Esophagus squamous epithelium (tissue), 5 donors: Measurements from ENCODE around the gene SIGLEC9. TPM values are rescaled to one million over a fixed set of nuclear protein-coding genes. Genes with fewer than 3 reads are reported as not detected.

ENCODE experiments used
- DNase-seq: peaks from one replicate; lab custom pipeline; 2025; lab: John Stamatoyannopoulos, UW
- H3K27ac ChIP-seq, 4 donors: fragments of 200-600 bp; sonication (generic); one replicate each; pipeline ENCODE4 v1.5.1; 2016 to 2019; ENCODE audit warnings: mild to moderate bottlenecking in 1 of 4
- H3K27me3 ChIP-seq, 4 donors: fragments of 200-600 bp; sonication (generic); 1 replicate in 3 of 4; 2 replicates in 1 of 4; pipeline versions ENCODE4 v1.5.1 to v1.6.0; 2017 to 2021; ENCODE audit warnings: antibody characterized with exemption in 1 of 4
- H3K36me3 ChIP-seq, 3 donors: fragments of 200-600 bp; sonication (generic); one replicate each; pipeline ENCODE4 v1.5.1; 2016 to 2019
- H3K4me1 ChIP-seq, 3 donors: fragments of 200-600 bp; sonication (generic); one replicate each; pipeline ENCODE4 v1.5.1; 2017 to 2019
- H3K4me3 ChIP-seq, 4 donors: fragments of 200-600 bp; sonication (generic); 1 replicate in 3 of 4; 2 replicates in 1 of 4; pipeline ENCODE4 v1.5.1; 2016 to 2019; ENCODE audit warnings: mild to moderate bottlenecking in 2 of 4, moderate library complexity in 1 of 4
- H3K9me3 ChIP-seq, 3 donors: fragments of 200-600 bp; sonication (generic); one replicate each; pipeline ENCODE4 v1.5.1; 2016 to 2019
- CTCF ChIP-seq, 6 experiments: fragments of 450-650 bp in 4 of 6; fragments of 200-600 bp in 2 of 6; sonication (generic) in 2 of 6; IDR thresholded peaks; one replicate each; pipeline ENCODE4 v1.5.1; 2016 to 2019; ENCODE audit warnings: antibody characterized with exemption in 6 of 6, mild to moderate bottlenecking in 4 of 6, moderate library complexity in 4 of 6
- POLR2A ChIP-seq, 4 donors: fragments of 450-650 bp; IDR thresholded peaks; one replicate each; pipeline ENCODE4 v1.6.1; 2017; ENCODE audit warnings: antibody characterized with exemption in 4 of 4, mild to moderate bottlenecking in 4 of 4, moderate library complexity in 3 of 4
- WGBS, 2 donors: methylation state at CpG; one replicate each; pipeline ENCODE4 v1.1.5; 2018; 5-methylcytosine and 5-hydroxymethylcytosine counted together
- intact Hi-C: fragments of 100-400 bp; cut with DNase I; formaldehyde crosslinking; loops from one replicate; pipeline ENCODE4 v1.15.0; 2022
- total RNA-seq, 4 donors: library from RNA; depleted of rRNA; stranded (reverse); fragments of >200 nt; gene quantifications; one replicate each; pipeline ENCODE4 v1.1.0, GENCODE V29; 2016
- donor health status: DM: yes; HTN: yes; CAD: no.

SIGLEC9 gene
- total RNA-seq, 4 donors from 2014 or later: 0.49 to 4.4 (median 2.4) TPM

- DNase-seq: no peak
- no peak for TF ChIP-seq POLR2A (IDR thresholded peaks at IDR 0.05)
- no peak for TF ChIP-seq CTCF (IDR thresholded peaks at IDR 0.05)
- no peaks in the 10 kb centered on the region for H3K9me3 ChIP-seq
- peak overlapping the region; percentile 73 to 87 (median 82) for H3K4me3 ChIP-seq
- 20 to 23% methylated on average over 13 to 17 of the region's 18 CpGs for WGBS, 2 donors
- H3K4me1 ChIP-seq: peaks cover 18 to 58% (median 22%) of the 10 kb centered on the region in 3 donors
- intact Hi-C loops: no loop called here
- H3K36me3 ChIP-seq: peaks cover 5 to 29% (median 5%) of the 10 kb centered on the region in 3 donors
- peaks cover 0 to 6% (median 0%) of the 10 kb centered on the region in 4 donors for H3K27me3 ChIP-seq
- H3K27ac ChIP-seq: peak overlapping the region; percentile 68 to 88 (median 86)
Measured at GRCh38 chr19:51107406-51108065, 17.2 kb upstream of the SIGLEC9 start.

GRCh38 chr19:51108066-51108804 lies 16.5 kb upstream of the SIGLEC9 start, which contains the start of gene CTU1:
Gene CTU1 (minus strand): TSS chr19:51108409. CDS start chr19:51104569, 3,840 bp downstream.
- Histone ChIP-seq H3K36me3 (peaks cover 5 to 22% (median 5%) of the 10 kb centered on the region in 3 donors), H3K4me3 (peak within 1 kb of the TSS; percentile 73 to 87 (median 82)), H3K27me3 (peaks cover 0 to 8% (median 0%) of the 10 kb centered on the region in 4 donors), H3K27ac (peak within 1 kb of the TSS; percentile 68 to 88 (median 86)), H3K4me1 (peaks cover 18 to 52% (median 22%) of the 10 kb centered on the region in 3 donors), H3K9me3 (no peaks in the 10 kb centered on the region)
- WGBS, 2 donors: 2% methylated on average over 18 to 22 of the region's 43 CpGs
- DNase-seq: peak; percentile 95
- TF ChIP-seq CTCF (IDR thresholded peaks at IDR 0.05): peak in 1 of 6 experiments; percentile 37
- TF ChIP-seq POLR2A (IDR thresholded peaks at IDR 0.05): peak in 3 of 4 donors; percentile 26 to 76 (median 58)
- intact Hi-C loops: no loop called here

- Histone ChIP-seq H3K4me1 (peaks cover 18 to 47% (median 22%) of the 10 kb centered on the region in 3 donors), H3K27me3 (peaks cover 0 to 8% (median 0%) of the 10 kb centered on the region in 4 donors), H3K27ac (peak overlapping the region; percentile 68 to 88 (median 86)), H3K9me3 (no peaks in the 10 kb centered on the region), H3K36me3 (peaks cover 3 to 17% (median 3%) of the 10 kb centered on the region in 3 donors), H3K4me3 (peak overlapping the region; percentile 73 to 87 (median 82))
- no peak for DNase-seq
- intact Hi-C loops: no loop called here
- TF ChIP-seq POLR2A (IDR thresholded peaks at IDR 0.05) (no peak), CTCF (IDR thresholded peaks at IDR 0.05) (peak in 2 of 6 experiments; percentile 15 to 38)
- 3% methylated on average over 13 to 15 of the region's 15 CpGs for WGBS, 2 donors
Measured at GRCh38 chr19:51108805-51109146, 15.9 kb upstream of the SIGLEC9 start.

- H3K4me3 ChIP-seq: no peak overlapping the region
- H3K27ac ChIP-seq: peak overlapping the region in 1 of 4 donors; percentile 85
Measured at GRCh38 chr19:51110666-51110971, 14.1 kb upstream of the SIGLEC9 start.

More at GRCh38 chr19:51110666-51110971, 14.1 kb upstream of the SIGLEC9 start:
- H3K4me1 ChIP-seq: peaks cover 18 to 44% (median 22%) of the 10 kb centered on the region in 3 donors
- no peaks in the 10 kb centered on the region for H3K36me3 ChIP-seq
- intact Hi-C loops: no loop called here
- 62 to 82% methylated on average over 1 of the region's 1 CpG for WGBS, 2 donors
- TF ChIP-seq CTCF (IDR thresholded peaks at IDR 0.05) (no peak), POLR2A (IDR thresholded peaks at IDR 0.05) (no peak)
- no peak for DNase-seq
- H3K9me3 ChIP-seq: no peaks in the 10 kb centered on the region
- H3K27me3 ChIP-seq: peaks cover 0 to 8% (median 0%) of the 10 kb centered on the region in 4 donors
